Measurements from ENCODE around the gene LILRA5. TPM values are rescaled to one million over a fixed set of nuclear protein-coding genes. Genes with fewer than 3 reads are reported as not detected.

LILRA5 gene
- total RNA-seq, 1 experiment from 2014 or later = not detected

GRCh38 chr19:54354761-54355160 lies 41.8 kb upstream of the LILRA5 start:
- H2AFZ ChIP-seq (ENCODE audit: low read depth, low read length, poor library complexity, severe bottlenecking) = no peak overlapping the region
- peaks cover 0 to 6% of the 10 kb centered on the region in 2 experiments; a peak in 1 of 4 replicates for H3K4me1 ChIP-seq (ENCODE audit: control insufficient read depth in 1 of 2, insufficient read depth in 2 of 2, low read length in 2 of 2)
- ChIA-PET CTCF (interaction anchor here (0.8 to 1.1 kb wide), 3 partner anchors 29 to 89 kb away, joined by 3 to 4 read pairs (median 3); no protein-coding TSS in a partner anchor), RAD21 (ENCODE audit: low non-redundant PET in 1 of 2, low total read pairs in 2 of 2, uncharacterized antibody in 2 of 2, unreplicated experiment in 2 of 2) (no interaction called here), POLR2A (interaction anchor here (0.8 kb wide), 1 partner anchor 154 kb away, joined by 4 read pairs; the partner anchor contains the start of gene RPS9)
- H3K4me3 ChIP-seq (replicated peaks in 1 of 2; ENCODE audit: low read depth in 1 of 2, low read length in 2 of 2) = no peak overlapping the region
- H3K79me2 ChIP-seq (ENCODE audit: insufficient read depth, low read length) = no peaks in the 10 kb centered on the region
- TF ChIP-seq REST (IDR thresholded peaks at IDR 0.05; ENCODE audit: low read depth) (no peak), EZH2 (IDR thresholded peaks at IDR 0.05) (no peak), YY1 (IDR thresholded peaks at IDR 0.05; ENCODE audit: extremely low read depth, insufficient replicate concordance, low read depth, low read length) (no peak), FOSL1 (IDR thresholded peaks at IDR 0.05; ENCODE audit: low read depth) (no peak), JUND (IDR thresholded peaks at IDR 0.05) (no peak), POLR2A (IDR thresholded peaks at IDR 0.05; ENCODE audit: borderline replicate concordance, extremely low read depth, insufficient read depth, insufficient read length) (no peak), CEBPB (IDR thresholded peaks at IDR 0.05; ENCODE audit: low read depth) (no peak), RAD21 (IDR thresholded peaks at IDR 0.05; ENCODE audit: low read depth) (no peak), ZNF274 (IDR thresholded peaks at IDR 0.05; ENCODE audit: low read depth, low read length) (no peak), ZBTB33 (IDR thresholded peaks at IDR 0.05; ENCODE audit: extremely low read depth, insufficient replicate concordance, low read length) (no peak), POLR2AphosphoS5 (IDR thresholded peaks at IDR 0.05; ENCODE audit: low read depth, low read length) (no peak)
- no peak overlapping the region for H3K9ac ChIP-seq (ENCODE audit: low read length)
- H3K9me2 ChIP-seq (ENCODE audit: insufficient read depth) = no peaks in the 10 kb centered on the region
- H4K20me1 ChIP-seq (ENCODE audit: insufficient read depth) = no peaks in the 10 kb centered on the region
- intact Hi-C loops (cut with micrococcal nuclease) = no loop called here
- no peak overlapping the region for H3K4me2 ChIP-seq (ENCODE audit: low read length)
- no peak overlapping the region for H3K27ac ChIP-seq (ENCODE audit: low read depth, low read length)
- no peaks in the 10 kb centered on the region for H3K36me3 ChIP-seq (ENCODE audit: control insufficient read depth in 1 of 2, insufficient read depth in 2 of 2, low read length in 2 of 2)
- DNase-seq (ENCODE audit: low read depth, low spot score) (no peak), ATAC-seq (no peak)
- 0 out of 2 replicates have a peak, but pooled peaks cover 8% of the 10 kb centered on the region for H3K27me3 ChIP-seq (ENCODE audit: insufficient read depth, low read length)
- BruUV-seq (replicated peaks) = no TSS peak
- no peaks in the 10 kb centered on the region for H3K9me3 ChIP-seq (ENCODE audit: control insufficient read depth in 1 of 2, insufficient read depth in 1 of 2, low read depth in 1 of 2, low read length in 2 of 2)
